Measurements from ENCODE around the gene SDHA.
"Not testable (repeated sequence)": the region's sequence is repeated elsewhere in the genome, so short reads cannot be mapped to it uniquely, and the experiment has no call there.

Gene SDHA

DNA sequence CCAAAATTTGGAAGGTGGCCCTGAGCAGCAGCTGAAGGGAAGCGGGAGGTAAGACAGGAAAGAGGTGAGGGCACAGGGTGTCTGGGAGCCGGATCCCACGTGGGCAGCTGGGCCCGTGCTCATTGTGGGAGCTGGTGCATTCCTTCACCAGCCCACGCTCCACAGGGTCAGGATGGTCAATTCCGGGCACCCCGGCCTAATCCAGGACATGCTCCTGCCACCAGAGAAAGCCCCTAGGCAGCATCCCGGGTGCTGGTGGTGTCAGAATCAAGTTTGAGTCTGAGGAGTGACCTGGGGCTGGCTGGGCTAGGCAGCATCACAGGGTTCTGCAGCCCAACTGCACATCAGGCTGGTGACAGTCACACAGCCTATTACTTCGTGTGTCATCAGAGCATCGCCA lies 46.2 kb downstream of the SDHA start:
- no peak for DNase-seq

- DNase-seq: not testable (repeated sequence)
Measured at GRCh38 chr5:266311-267026, 48.3 kb downstream of the SDHA start.

DNA sequence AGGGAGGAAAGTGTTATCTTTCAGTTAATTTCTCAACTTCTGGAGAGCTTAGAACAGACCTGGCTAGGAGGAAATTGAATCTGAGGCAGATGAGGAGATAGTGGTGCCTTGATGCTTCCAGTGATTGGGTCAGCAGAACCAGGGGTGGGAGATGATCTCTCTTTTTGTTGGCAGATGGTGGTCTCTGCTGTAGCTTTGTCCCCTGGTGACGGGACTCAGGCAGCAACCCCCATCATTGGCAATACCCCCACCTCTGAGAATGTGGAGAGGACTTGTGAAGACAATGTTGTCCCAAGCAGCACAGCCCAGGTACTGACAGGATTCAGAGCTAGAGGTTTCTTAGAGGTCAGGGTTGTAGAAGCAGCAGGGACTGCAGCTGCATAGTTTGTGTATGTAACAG lies 49.6 kb downstream of the SDHA start:
- DNase-seq: no peak

GRCh38 chr5:270340-270739 lies 52.2 kb downstream of the SDHA start:
- DNase-seq: no peak

DNA sequence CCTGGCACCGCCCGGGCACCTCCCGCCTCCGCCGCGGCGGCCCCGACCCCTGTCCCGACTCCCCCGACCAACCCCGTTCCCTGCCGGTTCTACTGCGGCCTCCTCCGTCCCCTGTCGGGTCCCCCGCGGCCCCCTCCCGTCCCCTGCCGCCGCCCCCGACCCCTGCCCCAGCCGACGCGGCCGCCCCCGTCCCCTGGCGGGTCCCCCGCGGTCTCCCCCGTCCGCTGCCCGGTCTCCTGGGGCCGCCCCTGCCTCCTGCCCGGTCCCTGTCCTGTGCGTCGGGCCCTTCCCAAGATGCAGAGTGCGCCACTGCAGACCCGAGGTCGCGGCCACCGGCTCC lies 53.7 kb downstream of the SDHA start:
- not testable (repeated sequence) for DNase-seq

GRCh38 chr5:273091-273490 lies 55.0 kb downstream of the SDHA start:
- DNase-seq: not testable (repeated sequence)

- not testable (repeated sequence) for DNase-seq
Measured at GRCh38 chr5:273491-273890, 55.4 kb downstream of the SDHA start.

DNA sequence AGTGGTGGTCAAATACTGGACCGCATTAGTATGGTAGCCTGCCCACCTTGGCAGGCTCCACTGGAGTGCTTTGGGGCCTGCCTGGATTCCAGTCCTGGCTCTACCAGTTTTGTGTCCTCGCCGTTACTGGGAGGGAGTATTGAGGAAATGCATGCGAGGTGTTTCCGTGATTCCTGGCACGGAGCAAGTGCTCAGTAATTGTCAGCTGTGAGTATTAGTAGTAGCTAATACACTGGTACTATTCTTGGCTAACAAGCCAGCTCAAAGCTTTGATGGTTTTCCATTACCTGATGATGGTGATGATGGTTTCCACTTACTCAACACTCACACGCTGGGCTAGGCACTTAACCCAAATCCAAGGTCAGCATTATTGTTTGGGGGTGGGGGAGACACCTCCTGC lies 56.2 kb downstream of the SDHA start:
- DNase-seq: not testable (repeated sequence)

DNA sequence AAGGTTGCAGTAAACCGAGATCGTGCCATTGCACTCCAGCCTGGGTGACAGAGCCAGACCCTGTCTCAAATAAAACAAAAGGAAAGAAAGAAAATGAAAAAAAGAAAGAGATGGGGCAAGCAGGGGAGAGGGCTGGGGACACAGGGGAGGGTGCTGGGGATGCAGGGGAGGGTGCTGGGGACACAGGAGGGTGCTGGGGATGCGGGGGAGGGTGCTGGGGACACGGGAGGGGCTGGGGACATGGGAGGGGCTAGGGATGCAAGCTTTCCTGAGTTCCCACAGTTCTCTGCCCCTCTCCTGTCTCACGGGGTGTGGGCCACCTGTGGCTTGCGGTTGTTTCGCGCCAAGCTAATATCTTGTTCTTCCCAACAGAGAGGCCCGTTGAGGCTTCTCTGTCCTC lies 60.5 kb downstream of the SDHA start:
- DNase-seq: no peak

DNA sequence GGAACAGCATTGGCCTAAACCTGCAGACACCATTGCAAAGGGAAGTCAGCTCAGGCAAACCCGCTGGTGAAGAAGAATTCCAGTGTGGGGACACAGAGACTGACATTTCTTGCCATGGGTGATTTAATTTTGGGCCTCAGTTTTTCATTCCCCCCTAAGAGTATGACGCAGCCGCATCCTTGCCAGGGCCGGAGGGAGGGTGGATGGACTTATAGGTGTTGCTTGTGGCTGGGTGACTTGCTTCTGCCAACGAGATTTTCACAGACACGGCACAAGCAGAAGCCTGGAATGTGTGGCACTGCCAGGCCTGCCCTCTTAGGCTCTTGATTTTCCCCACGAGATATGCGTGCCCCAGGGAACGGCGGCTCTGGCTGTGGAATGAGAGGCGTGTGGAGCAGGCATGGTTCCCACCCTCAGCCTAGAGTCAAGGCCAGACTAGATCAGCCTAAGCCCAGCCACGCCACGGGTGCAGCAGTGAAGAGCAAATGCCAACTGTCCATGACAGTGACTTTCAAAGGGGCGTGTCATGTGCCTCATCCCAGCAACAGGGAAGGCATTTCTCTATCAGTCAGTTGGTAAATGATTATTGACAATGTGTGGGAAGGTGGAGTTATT lies 61.0 kb downstream of the SDHA start:
- DNase-seq: not testable (repeated sequence)

DNA sequence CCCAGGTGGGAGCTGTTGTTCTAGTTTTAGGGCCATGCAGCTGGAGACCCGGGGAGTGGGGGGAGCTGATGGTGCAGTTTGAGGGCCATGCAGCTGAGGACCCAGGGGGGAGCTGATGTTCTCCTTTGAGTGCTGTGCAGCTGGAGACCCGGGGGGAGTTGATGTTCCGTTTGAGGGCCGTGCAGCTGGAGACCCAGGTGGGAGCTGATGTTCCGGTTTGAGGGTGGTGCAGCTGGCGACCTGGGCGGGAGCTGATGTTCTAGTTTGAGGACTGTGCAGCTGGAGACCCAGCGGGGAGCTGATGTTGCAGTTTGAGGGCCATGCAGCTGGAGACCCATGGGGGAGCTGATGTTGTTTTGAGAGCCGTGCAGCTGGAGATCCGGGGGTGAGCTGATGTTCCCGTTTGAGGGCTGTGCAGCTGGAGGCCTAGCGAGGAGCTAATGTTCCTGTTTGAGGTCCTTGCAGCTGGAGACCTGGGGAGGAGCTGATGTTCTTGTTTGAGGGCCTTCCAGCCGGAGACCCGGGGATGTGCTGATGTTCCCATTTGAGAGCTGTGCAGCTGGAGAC lies 68.0 kb downstream of the SDHA start:
- no peak for DNase-seq

DNA sequence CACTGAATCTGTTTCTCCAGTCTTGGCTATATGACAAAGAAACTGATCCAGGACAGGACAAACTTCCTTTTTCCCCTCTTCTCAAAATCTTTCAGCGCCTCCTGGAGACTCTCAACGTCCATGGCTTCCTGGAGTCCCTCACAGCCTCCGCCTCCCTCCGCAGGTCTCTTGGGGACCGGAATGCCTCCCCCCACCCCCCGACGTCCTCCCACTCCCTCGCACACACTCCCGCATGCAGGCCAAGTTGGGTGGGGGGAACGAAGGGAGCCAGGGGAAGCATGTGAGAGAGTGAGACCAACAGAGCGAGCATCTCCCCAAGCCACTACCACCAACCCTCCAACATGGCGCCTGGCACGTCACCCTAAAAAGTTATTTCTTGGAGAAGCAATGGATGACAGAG lies 72.1 kb downstream of the SDHA start:
- not testable (repeated sequence) for DNase-seq

DNA sequence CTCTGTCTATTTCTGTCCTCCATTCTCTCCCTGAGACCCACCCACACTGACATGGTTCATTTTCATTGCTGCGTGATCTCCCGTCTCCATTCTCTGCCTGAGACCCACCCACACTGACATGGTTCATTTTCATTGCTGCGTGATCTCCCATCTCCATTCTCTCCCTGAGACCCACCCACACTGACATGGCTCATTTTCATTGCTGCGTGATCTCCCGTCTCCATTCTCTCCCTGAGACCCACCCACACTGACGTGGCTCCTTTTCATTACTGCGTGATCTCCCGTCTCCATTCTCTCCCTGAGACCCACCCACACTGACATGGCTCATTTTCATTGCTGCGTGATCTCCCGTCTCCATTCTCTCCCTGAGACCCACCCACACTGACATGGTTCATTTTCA lies 73.2 kb downstream of the SDHA start:
- not testable (repeated sequence) for DNase-seq

GRCh38 chr5:294788-295187 lies 76.7 kb downstream of the SDHA start:
- not testable (repeated sequence) for DNase-seq

GRCh38 chr5:296207-296606 lies 78.1 kb downstream of the SDHA start:
- DNase-seq: not testable (repeated sequence)

DNA sequence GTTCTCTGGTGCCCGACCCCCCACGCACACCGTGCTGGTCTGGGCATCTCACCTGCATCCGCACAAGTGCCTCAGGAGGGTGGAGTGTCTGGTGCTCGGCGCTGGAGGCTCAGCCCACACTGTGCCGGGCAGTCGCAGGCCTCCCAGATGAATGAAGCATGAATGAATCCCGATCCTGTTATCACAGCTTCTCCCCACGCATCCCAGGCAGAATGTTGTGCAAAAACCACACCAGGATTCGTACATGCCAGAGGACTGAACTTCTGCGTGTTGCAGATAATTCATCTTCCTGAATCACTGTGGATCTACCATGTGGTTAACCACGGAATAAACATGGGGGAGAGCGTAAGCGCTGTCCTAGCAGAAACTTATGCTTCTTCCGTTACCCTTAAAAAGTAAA lies 78.8 kb downstream of the SDHA start:
- peak; percentile 95 for DNase-seq

DNA sequence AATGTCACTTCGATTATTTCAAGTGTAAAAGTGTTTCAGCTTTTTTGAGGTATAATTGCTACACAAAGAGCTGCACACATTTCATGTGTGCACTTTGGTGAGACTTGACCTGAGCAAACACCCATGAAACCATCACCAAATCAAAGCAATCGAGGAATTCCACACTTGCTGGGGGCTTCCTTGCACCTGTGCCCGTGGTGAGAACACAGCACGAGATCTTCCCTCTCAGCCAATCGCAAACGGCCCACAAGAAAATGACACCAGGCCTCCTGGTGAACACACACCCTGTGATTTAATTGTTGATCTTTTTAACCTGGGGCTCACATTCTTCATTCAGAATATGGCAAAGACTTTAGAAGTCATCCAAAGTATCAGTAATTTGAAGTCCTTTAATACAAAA lies 79.3 kb downstream of the SDHA start:
- DNase-seq: not testable (repeated sequence)

DNA sequence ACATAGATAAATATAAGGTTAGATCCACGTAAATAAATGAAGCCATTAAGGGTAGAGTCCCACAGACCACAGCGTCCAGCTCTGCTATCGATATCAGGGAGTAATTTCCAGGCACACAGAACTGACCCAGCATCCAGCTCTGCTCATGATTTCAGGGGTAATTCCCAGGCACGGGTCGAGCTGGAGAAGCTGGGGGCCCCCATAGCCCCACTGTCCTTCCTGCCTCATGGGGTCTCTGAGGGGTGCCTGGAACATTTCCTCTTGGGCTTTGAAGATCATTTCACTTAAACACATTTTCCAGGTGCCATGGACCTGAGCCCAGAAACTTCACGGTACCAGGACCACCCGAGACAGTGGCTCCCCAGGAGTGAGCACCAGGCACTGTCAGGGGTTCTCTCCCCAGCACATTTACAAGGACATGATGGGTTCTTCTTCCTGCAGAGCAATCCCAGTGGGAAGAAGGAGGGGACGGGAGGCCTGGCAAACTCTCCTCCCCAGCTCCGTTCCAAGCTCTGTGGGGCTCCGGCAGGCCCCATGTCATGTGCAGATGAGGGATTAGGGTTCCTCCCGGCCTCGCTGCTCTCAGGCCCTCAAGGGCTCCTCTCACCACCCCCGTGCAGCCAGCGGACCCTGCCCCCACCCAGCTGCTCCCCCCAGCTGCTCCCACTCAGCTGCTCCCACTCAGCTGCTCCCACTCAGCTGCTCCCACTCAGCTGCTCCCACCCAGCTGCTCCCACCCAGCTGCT lies 80.0 kb downstream of the SDHA start:
- DNase-seq: not testable (repeated sequence)

DNA sequence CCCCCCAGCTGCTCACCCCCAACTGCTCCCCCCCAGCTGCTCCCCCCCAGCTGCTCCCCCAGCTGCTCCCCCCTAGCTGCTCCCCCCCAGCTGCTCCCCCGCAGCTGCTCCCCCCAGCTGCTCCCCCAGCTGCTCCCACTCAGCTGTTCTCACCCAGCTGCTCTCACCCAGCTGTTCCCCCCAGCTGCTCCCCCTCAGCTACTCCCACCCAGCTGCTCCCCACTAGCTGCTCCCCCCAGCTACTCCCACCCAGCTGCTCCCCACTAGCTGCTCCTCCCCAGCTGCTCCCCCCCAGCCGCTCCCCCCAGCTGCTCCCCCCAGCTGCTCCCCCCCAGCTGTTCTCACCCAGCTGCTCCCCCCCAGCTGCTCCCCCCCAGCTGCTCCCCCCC lies 80.6 kb downstream of the SDHA start:
- no peak for DNase-seq

DNA sequence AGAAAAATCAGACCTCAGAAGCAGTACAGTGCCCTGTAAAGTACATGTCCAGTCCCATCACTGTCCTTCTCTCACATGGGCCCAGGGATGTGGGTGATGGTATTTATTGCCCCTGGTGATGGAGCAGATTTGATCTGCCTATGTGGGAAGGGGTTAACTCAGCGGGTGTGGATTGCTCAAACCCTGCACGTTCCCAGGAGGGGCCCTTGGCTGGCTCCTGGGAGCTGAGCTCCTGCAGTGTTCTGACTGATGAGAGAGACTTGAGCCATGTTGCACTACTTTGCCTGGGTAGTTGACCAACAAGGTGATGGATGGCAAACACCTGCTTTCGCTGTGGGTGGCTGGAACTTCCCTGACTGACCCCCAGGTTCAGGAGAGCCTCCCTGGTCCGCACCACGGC lies 81.8 kb downstream of the SDHA start:
- not testable (repeated sequence) for DNase-seq

DNA sequence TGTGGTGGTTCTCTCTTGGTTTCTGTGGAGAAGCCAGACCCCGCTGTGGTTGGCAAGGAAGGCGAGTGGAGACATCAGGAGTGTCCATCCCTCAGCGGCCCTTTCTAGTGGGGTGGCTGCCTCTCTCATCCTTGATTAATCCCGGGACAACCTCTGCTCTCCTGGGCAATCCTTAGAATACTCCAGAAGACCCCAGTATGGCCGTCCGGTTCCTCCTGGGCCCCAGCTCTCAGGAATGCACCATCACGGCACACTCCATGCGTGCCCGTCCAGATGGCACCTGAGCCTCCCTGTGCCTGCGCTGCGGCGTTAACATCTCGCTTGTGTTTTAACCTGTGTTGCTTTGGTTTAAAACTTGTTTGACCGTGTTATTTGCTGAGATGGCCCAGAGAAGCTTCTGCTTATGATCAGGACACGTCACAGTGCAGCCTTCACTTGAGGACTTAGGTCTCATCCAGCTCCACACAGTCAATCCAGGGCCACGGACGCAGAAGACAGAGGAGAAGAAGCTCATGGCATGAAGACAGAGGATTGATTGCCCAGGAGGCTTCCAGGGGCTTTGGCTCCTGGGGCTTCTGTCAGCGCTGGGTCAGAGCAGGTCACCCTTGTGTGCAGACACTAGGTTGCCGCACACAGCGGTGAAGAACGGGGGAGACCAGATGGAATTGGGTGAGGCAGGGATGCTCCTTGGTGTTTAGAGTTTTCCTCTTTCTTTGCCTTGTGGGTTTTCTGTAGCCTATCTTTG lies 82.7 kb downstream of the SDHA start:
- DNase-seq: not testable (repeated sequence)

GRCh38 chr5:302416-302815 lies 84.3 kb downstream of the SDHA start:
- DNase-seq: not testable (repeated sequence)

DNA sequence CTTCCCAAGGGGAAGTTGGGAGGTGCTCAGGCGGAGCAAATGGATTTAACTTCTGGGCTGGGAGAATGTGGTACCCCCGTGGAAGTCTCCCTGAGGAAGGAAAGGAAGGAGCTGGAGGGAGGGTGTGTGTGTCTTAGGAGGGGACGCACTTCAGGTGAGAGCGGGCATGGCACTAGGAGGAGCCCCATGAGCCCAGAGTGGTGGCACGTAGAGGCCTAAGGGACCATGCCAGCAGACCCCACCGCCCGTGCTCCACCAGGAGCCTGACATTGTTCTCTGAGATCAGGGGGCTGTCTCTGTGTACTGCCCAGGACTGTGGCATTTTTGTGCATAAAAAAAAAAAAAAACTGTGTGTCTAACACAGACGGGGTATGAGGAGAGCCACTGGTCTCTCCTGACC lies 84.8 kb downstream of the SDHA start:
- no peak for DNase-seq

All from NCI-H226 (cell line).